ENCODE data around the gene MEOX1.

Gene MEOX1

DNA sequence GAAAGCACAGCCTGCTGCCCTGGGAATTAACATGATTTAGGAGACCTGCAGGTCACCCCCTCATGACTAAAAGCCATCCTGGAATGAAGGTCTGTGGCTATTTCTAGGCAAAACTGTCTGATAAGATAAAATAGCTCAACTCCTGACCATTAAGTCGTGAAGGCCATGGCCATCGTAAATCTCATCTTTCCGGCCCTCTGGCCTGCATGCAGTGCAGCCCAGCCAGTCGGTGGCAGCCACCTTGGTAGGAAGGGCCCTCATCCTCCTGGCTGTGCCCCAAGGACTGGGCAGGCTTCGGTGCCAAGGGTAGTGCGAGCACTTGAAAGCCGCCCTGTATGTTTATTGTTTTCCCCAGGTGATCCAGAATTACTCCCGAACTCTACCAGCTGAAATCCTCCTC lies 18.2 kb upstream of the MEOX1 start:
- no peak for DNase-seq (ENCODE audit: low read depth)

- no peak for DNase-seq (ENCODE audit: low read depth)
Measured at GRCh38 chr17:43679401-43679800, 17.7 kb upstream of the MEOX1 start.

- DNase-seq (ENCODE audit: low read depth): no peak
Measured at GRCh38 chr17:43676471-43676870, 14.7 kb upstream of the MEOX1 start.

GRCh38 chr17:43674394-43674793 lies 12.7 kb upstream of the MEOX1 start:
- DNase-seq (ENCODE audit: low read depth): no peak

GRCh38 chr17:43673516-43674323 lies 12.0 kb upstream of the MEOX1 start:
- DNase-seq (ENCODE audit: low read depth): peak; percentile 63

GRCh38 chr17:43671755-43672519 lies 10.2 kb upstream of the MEOX1 start:
- no peak for DNase-seq (ENCODE audit: low read depth)

DNA sequence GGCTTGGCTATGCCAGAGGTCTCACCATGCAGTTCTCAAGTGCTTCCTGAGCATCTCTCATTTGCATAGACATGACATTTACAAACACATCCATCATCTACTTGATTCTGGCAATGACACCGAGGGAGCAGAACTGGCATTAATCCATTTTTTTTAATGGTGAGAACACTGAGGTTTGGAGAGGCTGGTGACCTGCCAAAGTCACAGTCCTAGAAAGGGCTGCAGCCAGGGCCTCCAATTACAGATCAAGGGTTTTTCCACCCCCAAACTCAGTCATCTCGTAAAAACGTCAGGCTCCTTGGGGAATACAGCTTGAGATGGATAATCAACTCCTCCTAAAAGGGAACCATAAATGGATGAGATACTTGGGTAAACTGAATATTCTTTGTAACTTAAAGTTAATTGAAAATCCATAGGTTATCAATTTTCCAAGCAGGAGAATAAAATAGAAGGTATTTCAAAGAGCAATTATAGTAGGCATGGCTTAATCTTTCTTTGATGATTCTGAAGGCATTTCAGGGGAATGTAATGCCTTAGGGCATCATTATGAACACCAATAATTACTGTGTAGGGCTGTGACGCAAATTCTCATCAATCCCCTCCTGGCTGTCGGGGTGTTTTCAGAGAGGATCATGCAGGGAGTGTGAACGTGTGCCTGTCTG lies 9.4 kb upstream of the MEOX1 start:
- no peak for DNase-seq (ENCODE audit: low read depth)

DNA sequence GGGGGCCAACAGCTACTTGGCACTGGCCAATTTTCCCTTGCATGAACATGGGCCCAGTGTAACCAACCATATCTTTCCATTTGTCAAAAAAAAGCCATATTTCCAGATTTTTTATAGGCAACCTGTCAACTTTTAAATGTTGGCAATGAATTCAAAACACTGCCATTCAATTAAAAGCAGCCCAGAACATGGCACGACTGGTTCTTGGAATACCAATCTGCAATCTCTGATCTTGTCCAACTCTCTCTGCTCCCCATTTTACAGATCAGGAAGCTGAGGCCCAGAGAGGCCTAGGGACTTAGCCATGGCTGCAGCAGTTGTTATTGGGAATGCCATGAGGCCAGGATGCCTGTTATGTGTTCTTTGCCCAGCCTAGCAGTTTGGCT lies 8.9 kb upstream of the MEOX1 start:
- no peak for DNase-seq (ENCODE audit: low read depth)

- no peak for DNase-seq (ENCODE audit: low read depth)
Measured at GRCh38 chr17:43669971-43670644, 8.4 kb upstream of the MEOX1 start.

DNA sequence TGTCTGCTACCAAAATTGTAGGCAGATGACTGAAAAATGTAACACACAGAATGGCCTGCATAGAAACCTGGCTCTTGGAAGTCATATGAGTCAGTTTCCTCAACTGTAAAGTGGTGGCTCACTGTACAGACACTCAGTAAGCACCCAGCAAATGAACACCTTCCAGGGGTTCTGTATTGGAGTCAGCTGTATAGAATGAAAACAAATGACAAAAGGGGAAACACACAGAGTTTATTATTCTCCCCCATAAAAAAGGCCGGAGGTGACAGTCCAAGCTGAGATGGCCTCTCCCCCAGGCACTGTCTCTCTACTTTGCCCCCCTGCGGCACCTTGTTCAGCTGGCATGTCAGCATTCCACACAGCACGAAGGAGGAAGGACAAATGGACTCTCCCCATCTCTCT lies 6.2 kb upstream of the MEOX1 start:
- no peak for DNase-seq (ENCODE audit: low read depth)

- DNase-seq (ENCODE audit: low read depth): no peak
Measured at GRCh38 chr17:43667506-43667905, 5.8 kb upstream of the MEOX1 start.

DNA sequence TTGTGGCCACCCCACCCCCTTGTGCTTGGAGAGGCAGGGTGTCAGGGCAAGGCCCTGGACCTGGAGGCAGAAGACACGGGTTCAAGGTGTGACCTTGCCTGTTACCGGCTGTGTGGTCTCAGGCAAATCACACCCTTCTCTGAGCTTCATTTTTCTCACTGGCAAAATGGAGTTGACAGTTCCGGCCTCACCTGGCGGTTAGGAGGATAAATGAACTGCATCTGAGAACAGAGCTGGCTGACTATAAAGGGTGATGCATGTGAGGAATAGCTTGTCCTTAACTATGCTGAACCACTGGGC lies 4.2 kb upstream of the MEOX1 start:
- no peak for DNase-seq (ENCODE audit: low read depth)

DNA sequence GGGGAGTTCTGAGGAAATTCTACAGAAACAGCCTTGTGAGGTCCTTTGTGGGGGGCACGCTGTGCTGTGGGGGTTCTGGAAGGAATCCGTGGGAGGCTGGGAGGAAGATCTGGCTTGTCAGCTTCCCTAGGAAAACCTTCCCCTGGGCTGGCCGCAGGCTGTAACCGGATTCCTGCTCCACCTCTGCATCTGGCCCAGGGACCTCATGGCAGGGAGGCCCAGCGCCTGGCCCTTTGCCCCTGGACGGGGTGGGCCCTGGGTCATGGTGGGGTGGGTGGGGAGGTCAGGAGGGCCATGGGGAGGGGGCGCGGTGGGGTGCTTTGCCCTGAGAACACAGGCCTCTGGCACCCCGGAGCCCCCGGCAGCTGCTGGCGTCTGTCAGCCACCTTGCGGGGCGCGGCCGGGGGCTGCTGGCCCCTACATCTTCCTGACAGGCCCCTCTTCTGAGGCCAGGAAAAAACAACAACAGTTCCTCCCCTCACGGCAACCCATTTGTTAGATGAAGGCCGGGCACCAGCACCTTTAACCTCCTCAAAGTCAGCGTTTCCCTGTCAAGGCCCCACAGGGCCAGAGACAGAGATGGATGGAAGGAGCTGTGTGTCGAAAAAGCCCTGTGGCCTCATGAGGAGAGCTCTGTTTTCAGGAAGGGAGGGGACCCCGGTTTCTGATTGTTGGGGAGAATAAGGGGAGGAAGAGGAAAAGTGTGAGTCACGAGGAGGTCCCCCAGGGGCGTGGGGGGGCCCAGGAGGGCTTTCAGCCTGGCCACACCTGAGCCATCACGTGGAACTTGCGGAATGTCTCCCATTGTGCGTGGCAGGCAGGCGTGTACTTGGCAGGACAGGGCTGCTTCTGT lies 3.6 kb upstream of the MEOX1 start:
- no peak for DNase-seq (ENCODE audit: low read depth)

GRCh38 chr17:43664096-43664495 lies 2.4 kb upstream of the MEOX1 start:
- no peak for DNase-seq (ENCODE audit: low read depth)

GRCh38 chr17:43663383-43663782 lies 1.7 kb upstream of the MEOX1 start:
- no peak for DNase-seq (ENCODE audit: low read depth)

GRCh38 chr17:43662413-43663141 lies 855 bp upstream of the MEOX1 start:
- DNase-seq (ENCODE audit: low read depth): no peak

DNA sequence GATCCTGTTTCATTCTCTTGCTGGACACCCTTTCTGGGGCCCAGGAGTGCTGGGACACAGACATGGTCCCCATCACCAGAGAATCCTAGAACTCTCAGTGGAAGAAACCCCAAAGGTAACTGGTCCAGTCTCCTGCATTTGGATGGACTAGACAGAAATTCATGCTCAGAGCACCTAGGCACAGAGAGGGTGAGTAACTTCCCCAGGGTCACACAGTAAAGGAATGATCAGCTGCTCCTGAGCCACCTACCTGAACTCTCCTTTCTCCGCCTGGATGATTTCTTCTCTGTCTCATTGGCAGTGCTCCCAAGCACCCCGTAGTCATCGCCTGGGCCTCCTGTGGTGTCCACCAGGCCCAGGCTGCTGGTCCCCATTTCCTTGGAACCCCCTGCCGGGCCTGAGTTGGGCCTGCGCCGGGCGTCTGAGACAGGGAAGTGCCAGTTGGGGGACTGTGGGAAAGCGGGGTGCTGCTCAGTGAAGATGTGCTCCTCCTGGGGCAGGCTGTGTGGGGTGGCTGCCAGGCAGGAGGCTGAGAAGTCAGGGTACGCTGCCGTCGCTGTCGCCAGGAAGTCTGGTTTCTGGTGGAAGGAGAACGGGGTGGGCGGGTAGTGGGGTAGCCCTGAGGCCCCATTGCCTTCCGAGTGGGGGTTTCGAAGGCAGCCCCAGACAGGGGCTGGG lies 767 bp downstream of the MEOX1 start:
- peak; percentile 11 for DNase-seq (ENCODE audit: low read depth)

DNA sequence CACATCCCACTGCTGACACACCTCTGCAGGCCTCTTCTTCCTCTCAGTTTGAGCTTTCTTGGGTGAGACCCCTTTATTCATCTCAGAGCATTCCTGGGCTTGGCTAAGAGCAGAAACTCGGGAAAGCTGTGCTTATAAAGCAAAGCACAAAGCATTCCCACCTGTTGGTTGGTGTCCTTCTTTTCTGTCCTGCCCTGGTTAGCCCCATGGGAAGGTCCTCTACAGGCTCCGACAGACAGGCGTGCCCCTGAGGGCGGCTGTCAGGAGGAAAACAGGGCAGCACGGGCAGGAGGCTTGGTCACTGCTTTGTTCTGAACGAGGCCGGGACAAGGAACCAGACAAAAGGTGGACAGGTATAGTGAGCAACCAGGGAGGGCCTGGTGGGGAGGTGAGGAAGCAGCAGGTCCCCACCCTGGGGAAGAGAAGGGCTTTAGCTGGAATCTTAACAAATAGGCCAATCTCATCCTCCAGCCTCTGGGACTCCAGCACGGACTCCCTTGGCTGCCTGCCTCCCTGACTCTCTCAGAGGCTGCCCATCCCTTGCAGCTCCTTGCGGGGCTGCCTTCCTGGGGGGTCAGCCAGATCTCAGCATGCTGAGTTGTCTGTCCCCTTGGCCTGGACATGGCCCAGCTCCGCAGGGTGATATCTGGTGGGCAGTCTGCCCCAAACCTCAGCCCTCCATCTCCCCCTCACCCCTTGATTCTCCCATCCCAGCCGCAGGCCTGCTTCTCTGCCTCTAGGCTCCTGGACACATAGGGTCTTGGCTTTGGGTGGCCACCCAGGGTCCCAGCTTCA lies 1.7 kb downstream of the MEOX1 start:
- DNase-seq (ENCODE audit: low read depth): no peak

GRCh38 chr17:43658900-43659299 lies 2.8 kb downstream of the MEOX1 start:
- no peak for DNase-seq (ENCODE audit: low read depth)
